ENCODE data around the gene MRPL54.

Gene MRPL54

GRCh38 chr19:3785938-3786824, 23.7 kb downstream of the MRPL54 start, which contains the start of gene MATK:
TSS of gene MATK (minus strand) at chr19:3786381. CDS start at chr19:3785135, 1,246 bp downstream.
- DNase-seq, result peak in 1 of 2 donors; percentile 30

- peak; percentile 58 to 60 for DNase-seq
Observed at GRCh38 chr19:3788996-3789778, 26.7 kb downstream of the MRPL54 start.

- no peak for DNase-seq
Observed at GRCh38 chr19:3790209-3790734, 27.8 kb downstream of the MRPL54 start.

- DNase-seq, result no peak
Observed at GRCh38 chr19:3790941-3791340, 28.5 kb downstream of the MRPL54 start.

GRCh38 chr19:3792114-3792513, 29.6 kb downstream of the MRPL54 start:
- no peak for DNase-seq

- no peak for DNase-seq
Observed at GRCh38 chr19:3793799-3794198, 31.3 kb downstream of the MRPL54 start.

- DNase-seq, result no peak
Observed at GRCh38 chr19:3796358-3796757, 33.9 kb downstream of the MRPL54 start.

- DNase-seq, result peak in 1 of 2 donors; percentile 62
Observed at GRCh38 chr19:3798137-3798536, 35.7 kb downstream of the MRPL54 start.

GRCh38 chr19:3800996-3801395, 38.5 kb downstream of the MRPL54 start:
- no peak for DNase-seq

GRCh38 chr19:3801412-3802096, 39.1 kb downstream of the MRPL54 start:
- peak; percentile 64 to 65 for DNase-seq

- DNase-seq, result no peak
Observed at GRCh38 chr19:3803114-3803888, 40.8 kb downstream of the MRPL54 start.

GRCh38 chr19:3803986-3804385, 41.5 kb downstream of the MRPL54 start:
- no peak for DNase-seq

- no peak for DNase-seq
Observed at GRCh38 chr19:3804429-3804828, 41.9 kb downstream of the MRPL54 start.

- DNase-seq, result no peak
Observed at GRCh38 chr19:3805859-3806258, 43.4 kb downstream of the MRPL54 start.

GRCh38 chr19:3807131-3807480, 44.6 kb downstream of the MRPL54 start:
- DNase-seq, result no peak

- no peak for DNase-seq
Observed at GRCh38 chr19:3807574-3808354, 45.3 kb downstream of the MRPL54 start.

- no peak for DNase-seq
Observed at GRCh38 chr19:3808420-3809143, 46.1 kb downstream of the MRPL54 start.

- peak in 1 of 2 donors; percentile 45 for DNase-seq
Observed at GRCh38 chr19:3809881-3810707, 47.6 kb downstream of the MRPL54 start.

GRCh38 chr19:3810708-3811355, 48.4 kb downstream of the MRPL54 start:
- no peak for DNase-seq

Measured in CD4-positive, alpha-beta T cell treated with Interleukin-4 for 1 hour (primary cell).